ENCODE measurements around the gene NCAPH2. TPM values are rescaled to one million over a fixed set of nuclear protein-coding genes. Genes with fewer than 3 reads are reported as not detected.
"Not testable (repeated sequence)": the region's sequence is repeated elsewhere in the genome, so short reads cannot be mapped to it uniquely, and the experiment has no call there.

Gene NCAPH2
- total and polyA plus RNA-seq, 4 experiments from 2014 or later: 36.4 to 81.8 (median 59.0) TPM

DNA sequence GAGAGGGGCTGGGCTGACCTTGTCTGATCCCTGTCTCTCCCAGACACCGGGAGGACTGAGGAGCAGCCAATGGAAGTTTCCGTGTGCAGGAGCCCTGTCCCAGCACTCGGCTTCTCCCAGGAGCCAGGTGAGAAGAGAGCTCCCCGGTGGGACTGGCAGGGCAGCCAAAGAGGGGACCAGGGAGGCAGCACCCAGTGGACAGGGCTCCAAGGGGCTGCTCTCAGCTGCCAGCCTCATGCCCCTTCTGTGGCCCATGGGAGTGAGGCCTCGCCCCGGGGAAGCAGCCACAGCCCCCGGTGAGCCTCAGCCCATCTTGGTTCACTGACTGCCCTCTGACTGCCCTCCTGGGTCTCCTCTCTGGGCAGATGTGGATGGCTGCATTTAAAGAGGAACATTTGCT is 10.6 kb downstream of the NCAPH2 start:
- Histone ChIP-seq H3K4me1 (ENCODE audit: insufficient read depth, low read length) (no peaks in the 10 kb centered on the region), H3K27ac (ENCODE audit: low read depth, low read length) (no peak overlapping the region), H3K9me3 (ENCODE audit: control insufficient read depth in 1 of 2, low read length in 2 of 2) (no peaks in the 10 kb centered on the region), H3K4me3 (ENCODE audit: low read length in 2 of 2) (no peak overlapping the region), H3K27me3 (ENCODE audit: insufficient read depth, low read length) (no peaks in the 10 kb centered on the region), H3K36me3 (ENCODE audit: insufficient read depth, low read length) (peaks cover 51% of the 10 kb centered on the region)
- intact Hi-C loops (cut with micrococcal nuclease): no loop called here
- DNase-seq: no peak
- Mint-ChIP-seq H3K36me3 (peaks cover 12 to 41% of the 10 kb centered on the region in 2 donors), H3K9me3 (no peaks in the 10 kb centered on the region), H3K4me3 (no peak overlapping the region), H3K4me1 (peaks cover 4 to 13% (median 7%) of the 10 kb centered on the region in 4 donors), H3K27me3 (no peaks in the 10 kb centered on the region), H3K27ac (no peak overlapping the region)
- POLR2A ChIA-PET (ENCODE audit: partially characterized antibody): interaction anchor here (1.3 kb wide), 1 partner anchor 11 kb away, joined by 4 read pairs; the partner anchor contains the start of genes LMF2 and NCAPH2
- CTCF ChIA-PET (ENCODE audit: partially characterized antibody): interaction anchor here (1.0 kb wide), 1 partner anchor 20 kb away, joined by 3 read pairs; no protein-coding TSS in a partner anchor

DNA sequence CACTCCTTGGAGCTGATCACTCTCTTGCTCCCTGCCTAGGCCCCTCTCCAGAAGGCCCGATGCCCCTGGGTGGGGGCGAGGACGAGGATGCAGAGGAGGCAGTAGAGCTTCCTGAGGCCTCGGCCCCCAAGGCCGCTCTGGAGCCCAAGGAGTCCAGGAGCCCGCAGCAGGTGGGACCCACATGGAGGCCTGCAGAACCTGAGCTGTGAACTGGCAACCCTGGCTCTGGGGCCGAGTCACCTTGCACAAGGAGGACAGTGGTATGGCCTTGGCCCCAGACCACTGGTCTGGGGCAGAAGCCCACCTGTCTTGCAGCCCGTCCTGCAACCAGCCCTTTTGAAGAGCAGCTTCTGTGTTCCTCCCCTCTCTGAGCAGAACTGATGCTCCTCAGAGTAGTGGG is 11.1 kb downstream of the NCAPH2 start:
- Mint-ChIP-seq H3K4me3 (no peak overlapping the region), H3K27ac (peak overlapping the region in 1 of 7 donors; percentile 18), H3K4me1 (peaks cover 4 to 13% (median 7%) of the 10 kb centered on the region in 4 donors), H3K27me3 (no peaks in the 10 kb centered on the region), H3K36me3 (peaks cover 12 to 41% of the 10 kb centered on the region in 2 donors), H3K9me3 (no peaks in the 10 kb centered on the region)
- ChIA-PET POLR2A (ENCODE audit: partially characterized antibody) (no interaction called here), CTCF (ENCODE audit: partially characterized antibody) (interaction anchor here (1.0 kb wide), 1 partner anchor 21 kb away, joined by 3 read pairs; no protein-coding TSS in a partner anchor)
- Histone ChIP-seq H3K4me3 (ENCODE audit: low read length in 2 of 2) (no peak overlapping the region), H3K27ac (ENCODE audit: low read depth, low read length) (no peak overlapping the region), H3K9me3 (ENCODE audit: control insufficient read depth in 1 of 2, low read length in 2 of 2) (no peaks in the 10 kb centered on the region), H3K36me3 (ENCODE audit: insufficient read depth, low read length) (peaks cover 51% of the 10 kb centered on the region), H3K4me1 (ENCODE audit: insufficient read depth, low read length) (peaks cover 4% of the 10 kb centered on the region), H3K27me3 (ENCODE audit: insufficient read depth, low read length) (no peaks in the 10 kb centered on the region)
- intact Hi-C loops (cut with micrococcal nuclease): no loop called here
- DNase-seq: no peak

- Mint-ChIP-seq H3K4me1 (peaks cover 8 to 13% (median 9%) of the 10 kb centered on the region in 4 donors), H3K36me3 (peaks cover 15 to 40% of the 10 kb centered on the region in 2 donors), H3K27ac (peak overlapping the region in 2 of 7 donors; percentile 18 to 79)
- H3K4me3 ChIP-seq (ENCODE audit: low read length in 2 of 2); H3K27ac ChIP-seq (ENCODE audit: low read depth, low read length); H3K4me3 Mint-ChIP-seq; H3K9me3 Mint-ChIP-seq; intact Hi-C loops (cut with micrococcal nuclease); DNase-seq; H3K27me3 Mint-ChIP-seq; POLR2A ChIA-PET (ENCODE audit: partially characterized antibody); H3K27me3 ChIP-seq (ENCODE audit: insufficient read depth, low read length); H3K9me3 ChIP-seq (ENCODE audit: control insufficient read depth in 1 of 2, low read length in 2 of 2): not testable (repeated sequence)
- CTCF ChIA-PET (ENCODE audit: partially characterized antibody): interaction anchor here (0.8 kb wide), 1 partner anchor 46 kb away, joined by 3 read pairs; no protein-coding TSS in a partner anchor
- Histone ChIP-seq H3K4me1 (ENCODE audit: insufficient read depth, low read length) (peaks cover 14% of the 10 kb centered on the region), H3K36me3 (ENCODE audit: insufficient read depth, low read length) (peaks cover 46% of the 10 kb centered on the region)
Measured at GRCh38 chr22:50520184-50520583, 12.2 kb downstream of the NCAPH2 start.

DNA sequence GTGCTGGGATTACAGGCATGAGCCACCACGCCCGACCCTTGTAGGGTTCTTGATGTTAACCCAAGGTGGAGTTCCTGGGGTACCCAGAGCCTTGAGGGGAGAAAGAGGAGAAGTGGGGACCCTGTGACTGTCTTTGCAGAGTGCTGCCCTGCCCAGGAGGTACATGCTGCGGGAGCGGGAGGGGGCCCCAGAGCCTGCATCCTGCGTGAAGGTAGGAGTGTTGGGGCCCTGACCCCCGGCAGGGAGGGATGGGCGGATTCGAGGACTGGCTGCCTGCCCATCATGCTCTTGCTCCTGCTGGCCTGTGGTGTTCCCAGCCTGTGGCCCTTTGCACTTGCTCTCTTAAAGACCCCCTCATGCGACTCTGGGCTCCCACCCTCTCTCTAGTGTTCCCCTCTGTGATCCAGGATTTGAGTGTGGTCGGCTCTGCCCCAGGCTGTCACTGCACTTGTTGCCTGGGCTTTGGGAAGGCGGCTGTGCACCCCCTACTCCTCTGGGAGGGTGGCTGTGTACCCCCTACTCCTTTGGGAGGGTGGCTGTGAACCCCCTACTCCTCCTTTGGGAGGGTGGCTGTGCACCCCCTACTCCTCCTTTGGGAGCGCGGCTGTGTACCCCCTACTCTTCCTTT is 12.9 kb downstream of the NCAPH2 start:
- intact Hi-C loops (cut with micrococcal nuclease): no loop called here
- Mint-ChIP-seq H3K4me3 (no peak overlapping the region), H3K4me1 (peaks cover 6 to 13% (median 7%) of the 10 kb centered on the region in 4 donors), H3K9me3 (no peaks in the 10 kb centered on the region), H3K27me3 (no peaks in the 10 kb centered on the region), H3K36me3 (peaks cover 15 to 43% of the 10 kb centered on the region in 2 donors), H3K27ac (peak overlapping the region in 1 of 7 donors; percentile 86)
- Histone ChIP-seq H3K27ac (ENCODE audit: low read depth, low read length) (no peak overlapping the region), H3K27me3 (ENCODE audit: insufficient read depth, low read length) (no peaks in the 10 kb centered on the region), H3K4me1 (ENCODE audit: insufficient read depth, low read length) (peaks cover 14% of the 10 kb centered on the region), H3K9me3 (ENCODE audit: control insufficient read depth in 1 of 2, low read length in 2 of 2) (no peaks in the 10 kb centered on the region), H3K36me3 (ENCODE audit: insufficient read depth, low read length) (peaks cover 46% of the 10 kb centered on the region), H3K4me3 (ENCODE audit: low read length in 2 of 2) (no peak overlapping the region)
- DNase-seq: no peak
- ChIA-PET CTCF (ENCODE audit: partially characterized antibody) (interaction anchor here (1.9 kb wide), 1 partner anchor 42 kb away, joined by 6 read pairs; the partner anchor contains the start of gene SYCE3), POLR2A (ENCODE audit: partially characterized antibody) (no interaction called here)

- no peak overlapping the region for H3K4me3 ChIP-seq (ENCODE audit: low read length in 2 of 2)
- H3K9me3 ChIP-seq (ENCODE audit: control insufficient read depth in 1 of 2, low read length in 2 of 2): no peaks in the 10 kb centered on the region
- ChIA-PET POLR2A (ENCODE audit: partially characterized antibody) (interaction anchor here (1.2 to 1.7 kb wide), 2 partner anchors 14 to 41 kb away, joined by 4 to 5 read pairs; partner anchors contain the start of genes LMF2, NCAPH2 and SYCE3), CTCF (ENCODE audit: partially characterized antibody) (interaction anchor here (1.9 kb wide), 1 partner anchor 41 kb away, joined by 6 read pairs; the partner anchor contains the start of gene SYCE3)
- Mint-ChIP-seq H3K27me3 (no peaks in the 10 kb centered on the region), H3K27ac (peak overlapping the region in 1 of 7 donors; percentile 12), H3K4me1 (peaks cover 6 to 15% (median 9%) of the 10 kb centered on the region in 4 donors), H3K4me3 (no peak overlapping the region), H3K36me3 (peaks cover 15 to 38% of the 10 kb centered on the region in 2 donors), H3K9me3 (no peaks in the 10 kb centered on the region)
- no peak overlapping the region for H3K27ac ChIP-seq (ENCODE audit: low read depth, low read length)
- no peaks in the 10 kb centered on the region for H3K27me3 ChIP-seq (ENCODE audit: insufficient read depth, low read length)
- peaks cover 17% of the 10 kb centered on the region for H3K4me1 ChIP-seq (ENCODE audit: insufficient read depth, low read length)
- intact Hi-C loops (cut with micrococcal nuclease): no loop called here
- no peak for DNase-seq
- peaks cover 46% of the 10 kb centered on the region for H3K36me3 ChIP-seq (ENCODE audit: insufficient read depth, low read length)
Measured at GRCh38 chr22:50521710-50522109, 13.7 kb downstream of the NCAPH2 start.

DNA sequence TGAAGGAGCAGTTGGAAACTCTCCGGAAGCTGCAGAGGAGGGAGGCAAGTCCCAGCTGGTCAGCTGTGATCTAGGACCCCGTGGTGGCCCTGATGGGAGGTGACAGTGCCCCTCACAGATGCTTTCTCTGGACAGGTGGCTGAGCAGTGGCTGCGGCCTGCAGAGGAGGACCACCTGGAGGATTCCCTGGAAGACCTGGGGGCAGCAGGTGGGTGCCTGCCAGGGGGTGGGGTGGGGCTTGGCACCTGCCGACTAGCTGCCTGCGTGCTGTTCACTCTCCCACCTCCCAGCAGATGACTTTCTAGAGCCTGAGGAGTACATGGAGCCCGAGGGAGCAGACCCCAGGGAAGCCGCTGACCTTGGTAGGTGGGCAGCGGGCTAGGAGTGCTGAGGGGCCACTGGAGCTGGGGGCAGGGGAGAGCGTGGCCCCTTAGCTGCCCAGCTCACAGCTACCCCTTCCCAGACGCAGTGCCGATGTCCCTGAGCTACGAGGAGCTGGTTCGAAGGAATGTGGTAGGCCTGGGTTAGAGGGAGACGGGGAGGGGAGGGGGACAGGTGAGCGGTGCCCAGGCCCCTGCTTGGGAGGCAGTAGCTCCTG is 14.3 kb downstream of the NCAPH2 start:
- H3K4me3 Mint-ChIP-seq: no peak overlapping the region
- H3K9me3 ChIP-seq (ENCODE audit: control insufficient read depth in 1 of 2, low read length in 2 of 2): no peaks in the 10 kb centered on the region
- DNase-seq: no peak
- peak overlapping the region in 1 of 7 donors; percentile 12 for H3K27ac Mint-ChIP-seq
- intact Hi-C loops (cut with micrococcal nuclease): no loop called here
- H3K36me3 ChIP-seq (ENCODE audit: insufficient read depth, low read length): peaks cover 45% of the 10 kb centered on the region
- peaks cover 23% of the 10 kb centered on the region for H3K4me1 ChIP-seq (ENCODE audit: insufficient read depth, low read length)
- H3K4me1 Mint-ChIP-seq: peaks cover 12 to 21% (median 15%) of the 10 kb centered on the region in 4 donors
- no peak overlapping the region for H3K27ac ChIP-seq (ENCODE audit: low read depth, low read length)
- no peaks in the 10 kb centered on the region for H3K27me3 Mint-ChIP-seq
- POLR2A ChIA-PET (ENCODE audit: partially characterized antibody): interaction anchor here (1.0 to 1.7 kb wide), 5 partner anchors 8 to 40 kb away, joined by 4 to 7 read pairs (median 4); partner anchors contain the start of genes LMF2, NCAPH2 and SYCE3
- no peaks in the 10 kb centered on the region for H3K27me3 ChIP-seq (ENCODE audit: insufficient read depth, low read length)
- peaks cover 11 to 35% of the 10 kb centered on the region in 2 donors for H3K36me3 Mint-ChIP-seq
- CTCF ChIA-PET (ENCODE audit: partially characterized antibody): interaction anchor here (1.9 kb wide), 1 partner anchor 41 kb away, joined by 6 read pairs; the partner anchor contains the start of gene SYCE3
- no peaks in the 10 kb centered on the region for H3K9me3 Mint-ChIP-seq
- H3K4me3 ChIP-seq (ENCODE audit: low read length in 2 of 2): no peak overlapping the region
